CD8-positive, alpha-beta memory T cell (primary cell): Measurements from ENCODE around the gene BTNL2. TPM values are rescaled to one million over a fixed set of nuclear protein-coding genes. Genes with fewer than 3 reads are reported as not detected.
A peak's percentile ranks its signal among the peaks of the same experiment; 100 is the strongest.

Experiments
- CTCF ChIA-PET: fragments of 350-600 bp; sonication (Branson Sonifier 250); formaldehyde crosslinking; loops from one replicate; lab custom pipeline; 2021; ENCODE audit warnings: antibody characterized with exemption; lab: Charles Lee
- POLR2A ChIA-PET: fragments of 350-600 bp; sonication (Branson Sonifier 250); formaldehyde crosslinking; loops from one replicate; lab custom pipeline; 2021; ENCODE audit warnings: antibody characterized with exemption; lab: Charles Lee
- DNase-seq, 5 donors: peaks; one replicate each; pipeline versions ENCODE4 v3.0.0 to v3.0.0-alpha.2; 2020 to 2022; ENCODE audit warnings: mixed read lengths in 1 of 5
- H3K27ac ChIP-seq: one replicate; pipeline ENCODE4 v1.7.0; 2013; ENCODE audit warnings: low read depth, mild to moderate bottlenecking, low read length, moderate library complexity
- H3K27me3 ChIP-seq: 2 replicates; pipeline ENCODE4 v1.7.0; 2013; ENCODE audit warnings: low read length, mild to moderate bottlenecking; ENCODE audit not compliant: insufficient read depth, poor library complexity, severe bottlenecking
- H3K36me3 ChIP-seq: 2 replicates; pipeline ENCODE4 v1.7.0; 2013; ENCODE audit warnings: mild to moderate bottlenecking, low read length, moderate library complexity; ENCODE audit not compliant: insufficient read depth
- H3K4me1 ChIP-seq: 2 replicates; pipeline ENCODE4 v1.7.0; 2013; ENCODE audit warnings: mild to moderate bottlenecking, low read length, moderate library complexity; ENCODE audit not compliant: insufficient read depth
- H3K4me3 ChIP-seq: 2 replicates; pipeline ENCODE4 v1.7.0; 2013; ENCODE audit warnings: mild to moderate bottlenecking, low read length
- H3K9me3 ChIP-seq: 2 replicates; pipeline ENCODE4 v1.7.0; 2013; ENCODE audit warnings: mild to moderate bottlenecking, low read length
- H3K27ac Mint-ChIP-seq, 8 donors: one replicate each; pipeline ENCODE4 v1.8.0; 2020 to 2021; ENCODE audit warnings: mixed read lengths in 8 of 8, mild to moderate bottlenecking in 6 of 8, inconsistent platforms in 3 of 8, moderate library complexity in 3 of 8
- H3K27me3 Mint-ChIP-seq, 2 donors: one replicate each; pipeline ENCODE4 v1.8.0; 2020 to 2021; ENCODE audit warnings: mixed read lengths in 2 of 2, mild to moderate bottlenecking in 1 of 2, moderate library complexity in 1 of 2
- H3K36me3 Mint-ChIP-seq, 3 donors: one replicate each; pipeline ENCODE4 v1.8.0; 2020 to 2021; ENCODE audit warnings: mixed read lengths in 3 of 3, inconsistent platforms in 1 of 3, mild to moderate bottlenecking in 1 of 3
- H3K4me1 Mint-ChIP-seq, 3 donors: one replicate each; pipeline ENCODE4 v1.8.0; 2020 to 2021; ENCODE audit warnings: mixed read lengths in 3 of 3, inconsistent platforms in 1 of 3, mild to moderate bottlenecking in 1 of 3
- H3K4me3 Mint-ChIP-seq, 7 donors: one replicate each; pipeline ENCODE4 v1.8.0; 2020 to 2021; ENCODE audit warnings: mixed read lengths in 7 of 7, mild to moderate bottlenecking in 6 of 7, moderate library complexity in 4 of 7, inconsistent platforms in 2 of 7
- H3K9me3 Mint-ChIP-seq, 5 donors: one replicate each; pipeline ENCODE4 v1.8.0; 2020 to 2022; ENCODE audit warnings: mixed read lengths in 5 of 5, mild to moderate bottlenecking in 3 of 5, moderate library complexity in 2 of 5, inconsistent platforms in 1 of 5
- polyA plus RNA-seq: library from polyadenylated mRNA; unstranded; fragments of 300-500 nt; fragmentation: Illumina TruSeq; gene quantifications from one replicate; pipeline ENCODE4 v1.2.3, GENCODE V29; 2021
- total RNA-seq, 2 experiments: library from RNA; stranded (reverse); gene quantifications; one replicate each; pipeline ENCODE4 v1.2.3, GENCODE V29; 2021

The BTNL2 gene
- total and polyA plus RNA-seq, 3 experiments from 2014 or later = not detected

GRCh38 chr6:32397252-32397920 is 9.6 kb downstream of the BTNL2 start:
- H3K9me3 Mint-ChIP-seq = no peaks in the 10 kb centered on the region
- ChIA-PET CTCF (no interaction called here), POLR2A (no interaction called here)
- H3K36me3 ChIP-seq = no peaks in the 10 kb centered on the region
- no peaks in the 10 kb centered on the region for H3K27me3 ChIP-seq
- peak overlapping the region in 1 of 8 donors; percentile 23 for H3K27ac Mint-ChIP-seq
- no peak for DNase-seq
- no peaks in the 10 kb centered on the region for H3K9me3 ChIP-seq
- H3K4me1 ChIP-seq = no peaks in the 10 kb centered on the region
- H3K4me3 Mint-ChIP-seq = no peak overlapping the region
- no peaks in the 10 kb centered on the region for H3K36me3 Mint-ChIP-seq
- no peaks in the 10 kb centered on the region for H3K4me1 Mint-ChIP-seq
- H3K4me3 ChIP-seq = no peak overlapping the region
- no peak overlapping the region for H3K27ac ChIP-seq
- H3K27me3 Mint-ChIP-seq = peaks cover 12 to 47% of the 10 kb centered on the region in 2 donors

DNA sequence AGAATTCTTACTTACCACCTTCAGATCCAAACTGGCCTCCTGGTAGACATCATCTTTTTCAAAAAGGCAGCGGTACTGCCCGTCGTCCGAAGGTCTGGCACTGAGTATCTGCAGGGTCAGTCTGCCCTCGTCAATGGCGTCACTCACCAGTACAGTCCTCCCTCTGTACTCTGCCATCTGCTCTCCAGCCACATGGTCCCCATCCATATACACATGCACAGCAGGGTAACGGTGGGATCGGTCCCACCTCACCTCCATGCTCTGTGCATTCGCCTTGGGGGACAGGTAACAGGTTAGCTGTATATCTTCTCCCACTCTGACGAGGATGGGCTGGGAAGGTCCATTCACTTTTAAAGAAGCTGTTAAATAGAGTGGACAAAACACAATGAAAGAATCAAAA is 11.0 kb downstream of the BTNL2 start:
- Histone ChIP-seq H3K36me3 (no peaks in the 10 kb centered on the region), H3K27me3 (no peaks in the 10 kb centered on the region), H3K4me1 (no peaks in the 10 kb centered on the region), H3K27ac (no peak overlapping the region), H3K9me3 (no peaks in the 10 kb centered on the region), H3K4me3 (no peak overlapping the region)
- H3K4me1 Mint-ChIP-seq = no peaks in the 10 kb centered on the region
- no peak overlapping the region for H3K4me3 Mint-ChIP-seq
- H3K27ac Mint-ChIP-seq = no peak overlapping the region
- no peaks in the 10 kb centered on the region for H3K36me3 Mint-ChIP-seq
- POLR2A ChIA-PET = no interaction called here
- H3K9me3 Mint-ChIP-seq = no peaks in the 10 kb centered on the region
- no peak for DNase-seq
- CTCF ChIA-PET = no interaction called here
- H3K27me3 Mint-ChIP-seq = peaks cover 8 to 43% of the 10 kb centered on the region in 2 donors

DNA sequence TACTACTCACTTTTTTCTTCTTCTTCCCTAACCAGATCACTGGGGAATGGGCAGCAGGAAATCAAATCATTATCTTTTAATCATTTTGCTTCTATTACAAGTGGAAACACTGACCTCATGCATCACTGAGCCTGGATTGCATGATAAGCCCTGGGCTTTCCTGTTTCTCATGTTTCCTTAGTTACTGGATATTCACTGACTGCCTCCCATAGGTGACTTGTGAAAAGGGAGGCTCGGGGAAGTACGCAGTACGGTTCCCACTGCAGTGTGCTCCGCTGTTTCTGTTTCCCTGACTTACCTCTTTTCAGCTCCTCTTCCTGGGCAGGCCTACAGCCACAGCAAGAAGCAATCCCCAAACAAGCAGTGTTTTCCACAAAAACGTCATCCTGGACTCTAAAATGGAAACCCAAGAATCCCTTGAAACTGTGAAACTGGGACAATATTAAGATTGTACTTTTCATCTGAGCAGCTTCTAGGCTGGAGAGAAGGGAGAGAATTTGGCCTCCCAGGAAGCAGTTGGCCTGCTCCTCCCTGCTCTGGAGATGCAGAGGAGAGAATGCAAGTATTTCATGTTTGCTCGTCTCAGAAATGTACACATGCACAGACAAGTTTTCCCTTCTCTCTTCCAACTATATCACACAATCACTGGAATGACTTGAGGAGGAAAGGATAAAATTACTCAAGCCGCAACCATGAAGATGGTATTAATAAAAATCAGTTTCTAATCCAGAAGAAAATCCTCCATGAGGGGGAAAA is 13.1 kb downstream of the BTNL2 start:
- no peaks in the 10 kb centered on the region for H3K36me3 ChIP-seq
- Mint-ChIP-seq H3K4me1 (no peaks in the 10 kb centered on the region), H3K27ac (no peak overlapping the region), H3K4me3 (no peak overlapping the region), H3K36me3 (no peaks in the 10 kb centered on the region), H3K9me3 (no peaks in the 10 kb centered on the region), H3K27me3 (peaks cover 11 to 52% of the 10 kb centered on the region in 2 donors)
- H3K9me3 ChIP-seq = no peaks in the 10 kb centered on the region
- no peak for DNase-seq
- no peaks in the 10 kb centered on the region for H3K4me1 ChIP-seq
- H3K27me3 ChIP-seq = no peaks in the 10 kb centered on the region
- ChIA-PET CTCF (no interaction called here), POLR2A (no interaction called here)
- no peak overlapping the region for H3K4me3 ChIP-seq
- no peak overlapping the region for H3K27ac ChIP-seq

GRCh38 chr6:32391505-32391904 is 15.5 kb downstream of the BTNL2 start:
- no peaks in the 10 kb centered on the region for H3K36me3 ChIP-seq
- no peaks in the 10 kb centered on the region for H3K9me3 Mint-ChIP-seq
- H3K4me1 Mint-ChIP-seq = no peaks in the 10 kb centered on the region
- no peak overlapping the region for H3K4me3 Mint-ChIP-seq
- H3K36me3 Mint-ChIP-seq = no peaks in the 10 kb centered on the region
- CTCF ChIA-PET = no interaction called here
- no peaks in the 10 kb centered on the region for H3K9me3 ChIP-seq
- H3K27ac ChIP-seq = no peak overlapping the region
- no peaks in the 10 kb centered on the region for H3K27me3 ChIP-seq
- H3K27ac Mint-ChIP-seq = no peak overlapping the region
- no peaks in the 10 kb centered on the region for H3K4me1 ChIP-seq
- H3K4me3 ChIP-seq = no peak overlapping the region
- DNase-seq = no peak
- peaks cover 23 to 69% of the 10 kb centered on the region in 2 donors for H3K27me3 Mint-ChIP-seq
- POLR2A ChIA-PET = no interaction called here

- peaks cover 21 to 60% of the 10 kb centered on the region in 2 donors for H3K27me3 Mint-ChIP-seq
- no peak overlapping the region for H3K4me3 Mint-ChIP-seq
- ChIA-PET POLR2A (no interaction called here), CTCF (no interaction called here)
- Histone ChIP-seq H3K36me3 (no peaks in the 10 kb centered on the region), H3K4me3 (no peak overlapping the region), H3K27ac (no peak overlapping the region), H3K9me3 (no peaks in the 10 kb centered on the region), H3K27me3 (no peaks in the 10 kb centered on the region), H3K4me1 (no peaks in the 10 kb centered on the region)
- no peak overlapping the region for H3K27ac Mint-ChIP-seq
- no peaks in the 10 kb centered on the region for H3K9me3 Mint-ChIP-seq
- H3K36me3 Mint-ChIP-seq = no peaks in the 10 kb centered on the region
- no peak for DNase-seq
- H3K4me1 Mint-ChIP-seq = no peaks in the 10 kb centered on the region
Measured at GRCh38 chr6:32387589-32388340, 19.2 kb downstream of the BTNL2 start.

- Mint-ChIP-seq H3K9me3 (no peaks in the 10 kb centered on the region), H3K27ac (no peak overlapping the region), H3K27me3 (peaks cover 21 to 63% of the 10 kb centered on the region in 2 donors), H3K4me1 (no peaks in the 10 kb centered on the region), H3K4me3 (no peak overlapping the region), H3K36me3 (no peaks in the 10 kb centered on the region)
- Histone ChIP-seq H3K9me3 (no peaks in the 10 kb centered on the region), H3K4me1 (no peaks in the 10 kb centered on the region), H3K4me3 (no peak overlapping the region), H3K27ac (no peak overlapping the region), H3K36me3 (no peaks in the 10 kb centered on the region), H3K27me3 (no peaks in the 10 kb centered on the region)
- CTCF ChIA-PET = interaction anchor here (1.2 kb wide), 1 partner anchor 28 kb away, joined by 3 read pairs; no protein-coding TSS in a partner anchor
- no peak for DNase-seq
- POLR2A ChIA-PET = interaction anchor here (0.6 kb wide), 1 partner anchor 178 kb away, joined by 6 read pairs; no protein-coding TSS in a partner anchor
Measured at GRCh38 chr6:32386040-32386439, 20.9 kb downstream of the BTNL2 start.

GRCh38 chr6:32382757-32383420 is 24.1 kb downstream of the BTNL2 start:
- Mint-ChIP-seq H3K27me3 (peaks cover 13 to 50% of the 10 kb centered on the region in 2 donors), H3K4me3 (no peak overlapping the region), H3K36me3 (no peaks in the 10 kb centered on the region), H3K4me1 (no peaks in the 10 kb centered on the region), H3K27ac (no peak overlapping the region), H3K9me3 (no peaks in the 10 kb centered on the region)
- Histone ChIP-seq H3K36me3 (no peaks in the 10 kb centered on the region), H3K27ac (no peak overlapping the region), H3K9me3 (no peaks in the 10 kb centered on the region), H3K27me3 (no peaks in the 10 kb centered on the region), H3K4me1 (no peaks in the 10 kb centered on the region), H3K4me3 (no peak overlapping the region)
- ChIA-PET POLR2A (interaction anchor here (0.5 kb wide), 1 partner anchor 304 kb away, joined by 3 read pairs; no protein-coding TSS in a partner anchor), CTCF (no interaction called here)
- no peak for DNase-seq
